ENCODE results near the gene APBB1IP. TPM values are rescaled to one million over a fixed set of nuclear protein-coding genes. Genes with fewer than 3 reads are reported as not detected.

Gene APBB1IP
- total and polyA plus RNA-seq, 9 of the 15 experiments (the other 6 are each of a cell fraction or from before 2014, with no cell fraction given): 0.03 to 0.11 (median 0.06) TPM; not detected in 4

GRCh38 chr10:26554246-26554645, 116.1 kb downstream of the APBB1IP start:
- CTCF ChIA-PET (ENCODE audit: low intra/inter-chr PET ratio): no interaction called here
- no TSS peak for BruUV-seq (replicated peaks)
- Histone ChIP-seq H3K4me2 (ENCODE audit: insufficient read depth, low read length) (no peak overlapping the region), H3K27ac (ENCODE audit: extremely low read depth, low read depth, low read length) (no peak overlapping the region), H3K4me1 (replicated peaks in 1 of 2; ENCODE audit: control insufficient read depth in 2 of 2, insufficient read depth in 2 of 2, low read length in 2 of 2) (no peaks in the 10 kb centered on the region), H3K4me3 (no peak overlapping the region), H2AFZ (ENCODE audit: low read depth, low read length) (no peak overlapping the region), H3K79me2 (ENCODE audit: control insufficient read depth, insufficient read depth, low read length) (no peaks in the 10 kb centered on the region), H3K9ac (ENCODE audit: insufficient read depth in 1 of 2, low read depth in 2 of 2, low read length in 2 of 2) (no peak overlapping the region), H3K27me3 (ENCODE audit: control insufficient read depth in 2 of 2, insufficient read depth in 2 of 2, low read length in 2 of 2) (peaks cover 0 to 7% of the 10 kb centered on the region in 2 experiments; a peak in 1 of 5 replicates), H3K9me1 (ENCODE audit: control insufficient read depth, insufficient read depth, low read length) (no peaks in the 10 kb centered on the region), H4K20me1 (replicated peaks; ENCODE audit: control insufficient read depth, insufficient read depth, low read length) (no peaks in the 10 kb centered on the region), H3K36me3 (ENCODE audit: control insufficient read depth, insufficient read depth, low read length) (no peaks in the 10 kb centered on the region), H3K9me3 (replicated peaks; ENCODE audit: control insufficient read depth, insufficient read depth, low read depth, low read length) (no peaks in the 10 kb centered on the region)
- no peak for ATAC-seq
- WGBS (ENCODE audit: insufficient coverage, low coverage, missing lambda C conversion rate): 2% methylated on average over 5 of the region's 5 CpGs
- POLR2A ChIA-PET: interaction anchor here (0.6 kb wide), 1 partner anchor 230 kb away, joined by 3 read pairs; no protein-coding TSS in a partner anchor
- in situ Hi-C loops (cut with MboI): loop anchor here (10.0 to 25.0 kb wide), 2 partner anchors 219 to 842 kb away; no protein-coding TSS in a partner anchor
- intact Hi-C loops (cut with micrococcal nuclease): loop anchor here (10.0 kb wide), 1 partner anchor 799 kb away; no protein-coding TSS in a partner anchor
- FAIRE-seq: no peak
- DNase-seq (ENCODE audit: extremely low read depth in 1 of 4, low spot score in 3 of 4): no peak
- TF ChIP-seq NR2C2 (CRISPR knock-in tag; IDR thresholded peaks at IDR 0.05) (no peak), NR2C2 (tag; IDR thresholded peaks at IDR 0.05) (no peak), HNRNPH1 (optimal IDR thresholded peaks at IDR 0.05; ENCODE audit: low read depth, low read length) (no peak), CBX3 (IDR thresholded peaks at IDR 0.05; ENCODE audit: borderline replicate concordance in 1 of 2, low read length in 2 of 2) (no peak), ZNF407 (IDR thresholded peaks at IDR 0.05; ENCODE audit: low read depth) (no peak), CBX2 (IDR thresholded peaks at IDR 0.05; ENCODE audit: insufficient read depth, low read length, poor library complexity, severe bottlenecking) (no peak), DDX20 (tag; IDR thresholded peaks at IDR 0.05; ENCODE audit: low read depth) (no peak), PCBP1 (IDR thresholded peaks at IDR 0.05; ENCODE audit: low read depth, low read length, poor library complexity, severe bottlenecking) (no peak), ZNF3 (CRISPR knock-in tag; IDR thresholded peaks at IDR 0.05) (no peak), GMEB1 (CRISPR knock-in tag; IDR thresholded peaks at IDR 0.05) (no peak), ZC3H11A (IDR thresholded peaks at IDR 0.05; ENCODE audit: low read depth, low read length) (no peak), RBM22 (IDR thresholded peaks at IDR 0.05; ENCODE audit: low read depth, low read length, poor library complexity, severe bottlenecking) (no peak), ZNF347 (CRISPR knock-in tag; IDR thresholded peaks at IDR 0.05; ENCODE audit: low read depth) (no peak)

Data from K562 (cell line).